IPS DF 6.9 (cell line): ENCODE measurements around the gene RGS16.

Source experiments
- DNase-seq: peaks from one replicate; pipeline ENCODE4 v3.0.0-alpha.2; 2013; ENCODE audit warnings: low read depth, low spot score
- H3K27ac ChIP-seq: one replicate; pipeline ENCODE4 v1.5.1; 2013; ENCODE audit warnings: low read length, control low read depth
- H3K27me3 ChIP-seq: 2 replicates; pipeline ENCODE4 v1.6.1; 2013; ENCODE audit warnings: mild to moderate bottlenecking, low read length; ENCODE audit not compliant: control insufficient read depth, insufficient read depth
- H3K36me3 ChIP-seq: 2 replicates; pipeline ENCODE4 v1.6.1; 2013; ENCODE audit warnings: low read length; ENCODE audit not compliant: control insufficient read depth, insufficient read depth
- H3K4me1 ChIP-seq: 2 replicates; pipeline ENCODE4 v1.6.1; 2013; ENCODE audit warnings: low read length; ENCODE audit not compliant: control insufficient read depth, insufficient read depth
- H3K4me3 ChIP-seq: 2 replicates; pipeline ENCODE4 v1.5.1; 2013; ENCODE audit warnings: mild to moderate bottlenecking, low read length
- H3K9me3 ChIP-seq: 2 replicates; pipeline ENCODE4 v1.6.1; 2013; ENCODE audit warnings: low read length, inconsistent platforms; ENCODE audit not compliant: control insufficient read depth, insufficient read depth
- WGBS: extraction: QIAGEN DNeasy Blood & Tissue Kit; methylation state at CpG from one replicate; pipeline ENCODE4 v1.1.7; 2013; ENCODE audit warnings: mixed read lengths, missing lambda C conversion rate; ENCODE audit not compliant: insufficient read length, insufficient coverage; 5-methylcytosine and 5-hydroxymethylcytosine counted together

The RGS16 gene, protein sequence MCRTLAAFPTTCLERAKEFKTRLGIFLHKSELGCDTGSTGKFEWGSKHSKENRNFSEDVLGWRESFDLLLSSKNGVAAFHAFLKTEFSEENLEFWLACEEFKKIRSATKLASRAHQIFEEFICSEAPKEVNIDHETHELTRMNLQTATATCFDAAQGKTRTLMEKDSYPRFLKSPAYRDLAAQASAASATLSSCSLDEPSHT

DNA sequence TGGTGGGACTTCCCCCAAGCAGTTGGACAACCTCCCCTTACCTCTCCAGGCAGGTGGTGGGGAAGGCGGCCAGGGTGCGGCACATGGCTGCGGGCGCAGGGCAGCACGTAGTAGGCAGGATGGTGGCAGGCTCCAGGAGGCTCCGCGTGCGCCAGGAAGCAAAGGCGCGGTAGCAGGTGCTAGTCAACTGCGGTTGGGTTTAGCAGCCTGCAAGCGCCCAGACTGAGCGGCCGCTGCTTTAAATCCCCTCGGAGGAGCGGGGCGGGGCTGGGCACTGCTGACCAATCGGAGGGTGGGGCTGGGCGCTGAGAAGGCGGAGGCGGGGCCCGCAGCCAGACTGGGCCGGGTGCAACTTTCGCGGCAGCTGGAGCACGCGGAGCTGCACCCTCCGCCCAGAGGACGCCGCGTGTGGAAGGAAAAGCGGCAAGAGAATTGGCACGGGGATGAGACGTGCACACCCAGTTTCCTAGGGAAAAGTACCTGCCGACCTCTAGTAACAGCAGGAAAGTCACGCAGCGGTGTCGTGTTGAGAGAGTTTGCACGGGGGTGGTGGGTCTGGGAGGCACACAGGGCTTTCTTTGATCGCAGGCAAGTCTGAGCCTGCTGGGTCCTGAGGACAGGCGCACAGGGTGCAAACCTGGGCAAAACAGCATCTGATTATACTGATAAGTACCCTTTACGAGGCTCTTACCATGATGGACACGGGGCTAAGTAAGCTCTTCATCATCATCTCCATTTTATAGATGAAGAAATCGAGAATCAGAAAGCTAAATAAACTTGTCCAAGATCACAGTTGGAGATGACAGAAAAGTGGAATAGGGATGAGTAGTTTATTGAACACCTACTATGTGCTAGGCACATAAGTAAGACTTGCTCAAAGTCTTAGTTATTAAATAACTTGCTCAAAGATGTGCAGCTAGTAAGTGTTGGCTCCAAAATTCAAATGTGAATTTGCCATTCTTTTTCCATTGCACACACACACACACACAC is at the start of gene RGS16:
Gene RGS16 (minus strand): TSS at position 215 of the 990 bp plus-strand sequence. CDS start 130 bp downstream, at position 85.
- Histone ChIP-seq H3K27me3 (no peaks in the 10 kb centered on the region; the same call in 1 of the 2 replicates), H3K9me3 (no peaks in the 10 kb centered on the region), H3K36me3 (peaks cover 4% of the 10 kb centered on the region), H3K4me1 (peaks cover 5% of the 10 kb centered on the region; the same call in 1 of the 2 replicates), H3K4me3 (peak within 1 kb of the TSS; percentile 41; the same call in 1 of the 2 replicates), H3K27ac (no peak within 1 kb of the TSS)
- DNase-seq, result no peak
- whole genome bisulfite sequencing, result no CpG with 5 or more reads among the region's 44 CpGs

DNA sequence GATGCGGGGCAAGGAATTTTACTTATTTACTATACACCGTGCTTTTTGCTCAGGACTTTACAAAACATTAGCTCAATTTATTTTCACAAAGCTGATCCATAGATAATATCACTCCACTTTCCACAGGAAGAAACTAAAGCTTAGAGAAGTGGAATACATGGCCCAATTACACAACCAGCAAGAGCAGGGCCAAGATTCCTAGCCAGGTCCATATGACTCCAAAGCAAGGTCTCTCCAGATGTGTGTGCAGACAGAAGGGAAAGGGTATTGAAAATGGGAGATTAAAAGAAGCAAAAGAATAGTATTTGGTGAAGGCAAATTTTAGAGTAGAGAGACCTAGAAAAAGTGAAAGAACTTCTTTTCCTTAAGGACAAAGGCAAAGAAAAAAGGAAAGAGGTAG is 49.8 kb upstream of the RGS16 start:
- Histone ChIP-seq H3K4me1 (no peaks in the 10 kb centered on the region), H3K36me3 (no peaks in the 10 kb centered on the region), H3K27ac (no peak overlapping the region), H3K9me3 (no peaks in the 10 kb centered on the region), H3K27me3 (no peaks in the 10 kb centered on the region), H3K4me3 (no peak overlapping the region)
- WGBS, result no CpG with 5 or more reads among the region's 2 CpGs
- no peak for DNase-seq

DNA sequence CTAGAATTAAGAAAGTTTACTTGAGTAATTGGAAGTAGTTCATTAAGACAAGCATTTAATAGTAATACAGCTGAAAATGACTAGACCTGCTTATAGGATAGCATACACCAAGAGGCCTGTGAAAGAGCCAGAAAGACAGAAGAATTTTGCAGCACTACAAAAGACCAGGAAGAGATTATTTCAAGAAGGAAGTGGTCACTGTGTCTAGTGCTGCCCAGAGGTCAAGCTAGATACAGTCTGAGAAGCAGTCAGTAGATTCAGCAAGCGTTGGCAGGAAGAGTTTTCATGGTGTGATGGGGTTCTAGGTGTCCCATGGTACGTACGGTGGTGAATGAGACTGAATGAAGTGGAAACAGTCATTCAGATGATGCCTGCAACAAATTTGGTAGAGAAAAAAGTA is 48.7 kb upstream of the RGS16 start:
- Histone ChIP-seq H3K27ac (no peak overlapping the region), H3K9me3 (no peaks in the 10 kb centered on the region), H3K36me3 (no peaks in the 10 kb centered on the region), H3K27me3 (no peaks in the 10 kb centered on the region), H3K4me3 (no peak overlapping the region), H3K4me1 (no peaks in the 10 kb centered on the region)
- DNase-seq, result no peak
- no CpG with 5 or more reads among the region's 3 CpGs for WGBS

DNA sequence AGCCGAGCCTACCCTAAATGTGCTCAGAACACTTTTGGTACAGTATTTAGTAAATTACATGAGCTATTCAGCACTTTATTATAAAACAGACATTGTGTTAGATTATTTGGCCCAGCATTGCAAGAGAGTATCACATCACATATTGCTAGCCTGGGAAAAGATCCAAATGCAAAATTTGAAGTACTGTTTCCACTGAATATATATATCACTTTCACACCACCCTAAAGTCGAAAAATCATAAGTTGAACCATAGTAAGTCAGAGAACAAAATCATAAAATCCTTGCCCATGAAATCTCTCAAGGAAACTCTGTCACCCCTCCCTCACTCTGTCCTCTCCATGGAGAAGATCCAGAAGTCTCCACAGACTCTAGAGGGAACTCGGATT is 47.1 kb upstream of the RGS16 start:
- Histone ChIP-seq H3K9me3 (no peaks in the 10 kb centered on the region), H3K4me1 (no peaks in the 10 kb centered on the region), H3K4me3 (no peak overlapping the region), H3K27ac (no peak overlapping the region), H3K27me3 (no peaks in the 10 kb centered on the region), H3K36me3 (no peaks in the 10 kb centered on the region)
- WGBS, result no CpG with 5 or more reads among the region's 3 CpGs
- DNase-seq, result no peak

DNA sequence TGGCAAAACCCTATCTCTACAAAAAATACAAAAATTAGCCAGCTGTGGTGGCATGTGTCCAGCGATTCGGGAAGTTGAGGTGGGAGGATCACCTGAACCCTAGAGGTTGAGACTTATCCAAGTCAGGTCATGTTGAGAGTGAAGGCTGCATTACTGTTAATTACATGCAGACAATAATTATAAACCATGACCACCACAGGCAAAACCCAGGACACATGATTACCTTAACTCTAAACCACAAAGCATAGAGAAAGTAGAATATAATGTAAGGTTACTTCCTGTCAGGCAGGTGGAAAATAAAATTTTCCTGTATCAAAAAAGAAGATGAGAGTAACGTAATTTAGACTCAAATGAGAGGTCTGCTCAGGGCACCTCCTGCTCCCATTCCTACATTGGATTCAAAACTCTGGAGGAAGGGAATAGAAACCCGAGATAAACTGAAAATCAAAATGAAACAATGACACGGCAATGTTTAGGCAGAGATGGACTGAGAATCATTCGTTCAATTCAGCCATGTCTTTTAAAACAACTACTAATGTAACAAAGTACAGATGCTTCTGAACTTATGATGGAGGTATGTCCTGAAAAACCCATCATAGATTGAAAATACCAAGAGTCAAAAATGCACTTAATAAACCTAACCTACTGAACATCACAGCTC is 46.6 kb upstream of the RGS16 start:
- Histone ChIP-seq H3K4me1 (no peaks in the 10 kb centered on the region), H3K27ac (no peak overlapping the region), H3K4me3 (no peak overlapping the region), H3K36me3 (no peaks in the 10 kb centered on the region), H3K9me3 (no peaks in the 10 kb centered on the region), H3K27me3 (no peaks in the 10 kb centered on the region)
- WGBS, result no CpG with 5 or more reads among the region's 6 CpGs
- no peak for DNase-seq

DNA sequence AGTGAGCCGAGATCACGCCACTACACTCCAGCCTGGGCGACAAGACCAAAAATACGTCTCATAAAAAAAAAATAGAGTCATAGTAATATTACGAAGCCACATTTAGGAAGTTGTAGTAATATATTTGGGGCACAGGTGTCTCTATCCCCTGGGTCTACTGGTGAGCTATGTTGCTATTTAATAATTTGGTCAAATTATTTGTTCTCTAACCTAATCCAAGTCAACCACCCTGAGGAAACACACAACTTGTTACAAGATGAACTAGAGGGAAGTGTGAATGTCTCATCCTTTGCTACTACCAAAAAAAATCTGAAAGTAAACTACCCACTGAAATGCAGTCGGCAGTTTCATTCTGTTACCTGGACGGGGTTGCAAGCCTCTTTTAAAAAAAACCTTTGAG is 44.9 kb upstream of the RGS16 start:
- Histone ChIP-seq H3K9me3 (no peaks in the 10 kb centered on the region), H3K4me1 (no peaks in the 10 kb centered on the region), H3K27me3 (no peaks in the 10 kb centered on the region), H3K27ac (no peak overlapping the region), H3K4me3 (no peak overlapping the region), H3K36me3 (no peaks in the 10 kb centered on the region)
- no CpG with 5 or more reads among the region's 7 CpGs for WGBS
- DNase-seq, result no peak

DNA sequence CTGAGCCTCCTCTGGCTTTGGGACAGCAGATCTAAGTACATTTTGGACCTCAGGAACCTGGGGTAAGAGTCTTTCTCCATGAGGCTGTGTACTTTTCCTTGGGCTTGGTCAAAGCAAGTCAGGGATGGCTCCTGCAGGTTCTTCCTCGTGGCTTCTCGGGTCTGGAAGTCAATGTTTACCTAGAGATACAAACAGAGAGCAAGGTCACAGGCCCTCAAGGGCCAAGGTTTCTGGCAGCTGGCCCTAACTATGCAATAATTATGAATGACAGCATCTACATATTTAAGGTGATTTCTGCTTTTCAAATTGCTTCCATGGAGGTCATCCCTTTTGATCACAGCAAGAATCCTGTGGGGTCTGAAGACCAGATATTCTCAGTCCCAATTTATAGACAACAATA is 42.5 kb upstream of the RGS16 start:
- H3K4me3 ChIP-seq, result no peak overlapping the region
- H3K9me3 ChIP-seq, result no peaks in the 10 kb centered on the region
- no peaks in the 10 kb centered on the region for H3K36me3 ChIP-seq
- no CpG with 5 or more reads among the region's 2 CpGs for WGBS
- H3K27me3 ChIP-seq, result no peaks in the 10 kb centered on the region
- no peak for DNase-seq
- H3K27ac ChIP-seq, result no peak overlapping the region
- no peaks in the 10 kb centered on the region for H3K4me1 ChIP-seq

DNA sequence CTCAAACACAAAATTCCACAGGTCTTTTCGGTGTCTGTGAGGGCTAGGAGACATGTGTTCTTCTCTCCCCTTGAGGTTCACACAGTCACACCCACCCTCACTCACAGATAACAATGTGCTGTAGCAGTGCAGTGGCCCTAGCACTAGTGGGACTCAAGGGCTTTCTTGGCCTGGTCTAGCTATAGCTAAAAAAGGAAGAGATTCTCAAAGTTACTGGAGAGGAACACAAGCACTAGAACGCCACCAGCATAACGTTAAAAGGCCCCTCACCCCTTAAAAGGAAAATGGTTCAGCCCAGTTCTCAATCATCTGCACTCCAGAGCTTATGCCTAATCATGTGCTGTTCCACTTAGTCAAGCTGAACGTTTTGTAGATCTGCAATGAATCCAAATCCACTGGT is 40.7 kb upstream of the RGS16 start:
- no peaks in the 10 kb centered on the region for H3K9me3 ChIP-seq
- H3K27ac ChIP-seq, result no peak overlapping the region
- no peaks in the 10 kb centered on the region for H3K36me3 ChIP-seq
- no CpG with 5 or more reads among the region's 4 CpGs for WGBS
- H3K4me3 ChIP-seq, result no peak overlapping the region
- no peak for DNase-seq
- H3K27me3 ChIP-seq, result no peaks in the 10 kb centered on the region
- H3K4me1 ChIP-seq, result no peaks in the 10 kb centered on the region

DNA sequence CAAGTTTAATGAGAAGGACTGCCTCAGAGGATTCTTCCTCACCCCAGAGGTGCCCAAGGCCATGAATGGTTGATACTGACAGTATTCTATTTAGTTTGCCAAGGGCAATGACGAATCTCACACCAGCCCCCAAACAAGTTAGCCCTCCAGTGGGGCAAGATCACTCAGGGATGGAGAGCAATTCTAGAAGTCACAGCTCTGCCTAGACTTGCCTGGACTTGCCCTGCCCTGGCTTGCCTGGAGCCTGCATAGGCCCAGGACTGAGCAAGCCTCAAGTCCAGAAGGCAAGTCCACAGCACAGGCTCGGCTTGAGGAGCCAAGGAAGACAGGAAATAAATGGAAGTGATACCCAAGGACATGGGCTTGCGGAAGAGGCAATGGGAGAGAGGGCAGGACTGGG is 39.5 kb upstream of the RGS16 start:
- Histone ChIP-seq H3K9me3 (no peaks in the 10 kb centered on the region), H3K4me1 (no peaks in the 10 kb centered on the region), H3K27ac (no peak overlapping the region), H3K27me3 (no peaks in the 10 kb centered on the region), H3K4me3 (no peak overlapping the region), H3K36me3 (no peaks in the 10 kb centered on the region)
- no peak for DNase-seq
- no CpG with 5 or more reads among the region's 3 CpGs for WGBS

DNA sequence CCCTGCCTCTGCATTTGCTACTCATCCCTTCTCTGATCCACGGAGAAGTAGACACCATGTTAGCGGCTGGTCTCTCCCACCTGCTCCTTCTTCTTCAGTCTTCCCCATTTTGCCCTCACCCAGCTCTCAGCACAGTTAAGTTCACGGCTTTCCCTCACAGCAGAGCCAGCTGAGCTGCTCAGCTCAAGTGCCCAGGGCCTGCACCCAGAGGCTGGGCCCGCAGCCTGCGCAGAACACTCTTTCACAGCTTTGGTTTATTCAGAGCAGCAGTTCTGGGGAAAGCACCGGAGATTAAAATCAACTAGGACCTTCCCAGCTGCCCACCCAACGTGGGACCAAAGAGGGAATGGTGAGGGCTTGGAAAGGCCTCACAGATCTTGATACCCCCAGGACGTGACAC is 38.3 kb upstream of the RGS16 start:
- Histone ChIP-seq H3K4me1 (no peaks in the 10 kb centered on the region), H3K36me3 (no peaks in the 10 kb centered on the region), H3K27me3 (no peaks in the 10 kb centered on the region), H3K4me3 (no peak overlapping the region), H3K9me3 (no peaks in the 10 kb centered on the region), H3K27ac (no peak overlapping the region)
- no CpG with 5 or more reads among the region's 8 CpGs for WGBS
- no peak for DNase-seq
